B cell (primary cell): ENCODE results near the gene GABRB2. TPM values are rescaled to one million over a fixed set of nuclear protein-coding genes. Genes with fewer than 3 reads are reported as not detected.

ENCODE experiments used
- ATAC-seq: fragments of 200-7000 bp; cut with Tn5 transposase; one replicate; pipeline ENCODE4 v1.10.0; 2021; ENCODE audit warnings: low read depth, mild to moderate bottlenecking, moderate number of reproducible peaks, moderate library complexity
- CTCF ChIA-PET: fragments of 350-600 bp; sonication (Branson Sonifier 250); formaldehyde crosslinking; loops from one replicate; lab custom pipeline; 2021; ENCODE audit warnings: antibody characterized with exemption, inconsistent platforms; lab: Charles Lee
- POLR2A ChIA-PET: fragments of 350-600 bp; sonication (Branson Sonifier 250); formaldehyde crosslinking; loops from one replicate; lab custom pipeline; 2021; ENCODE audit warnings: antibody characterized with exemption; lab: Charles Lee
- DNase-seq: peaks from one replicate; pipeline ENCODE4 v3.0.0; 2013
- H2AFZ ChIP-seq: 2 replicates; pipeline ENCODE4 v1.6.1; 2012; ENCODE audit warnings: mild to moderate bottlenecking, low read depth, low read length; ENCODE audit not compliant: insufficient read depth, poor library complexity, severe bottlenecking
- H3K27ac ChIP-seq, 2 donors: 1 replicate in 1 of 2; 2 replicates in 1 of 2; pipeline ENCODE4 v1.5.1; 2012 to 2013; ENCODE audit warnings: low read length in 2 of 2, mild to moderate bottlenecking in 2 of 2, moderate library complexity in 1 of 2
- H3K27me3 ChIP-seq, 4 experiments: fragments of 200-600 bp in 1 of 4; sonication (generic) in 1 of 4; replicated peaks in 1 of 4; 1 replicate in 2 of 4; 2 replicates in 2 of 4; pipeline versions ENCODE4 v1.6.1 to v1.7.0; 2013 to 2016; ENCODE audit warnings: low read length in 3 of 4, mild to moderate bottlenecking in 2 of 4, mixed read lengths in 1 of 4, moderate library complexity in 1 of 4; ENCODE audit not compliant: insufficient read depth in 4 of 4, control insufficient read depth in 3 of 4; ENCODE audit errors: control extremely low read depth in 1 of 4
- H3K36me3 ChIP-seq, 2 experiments: replicated peaks in 1 of 2; 1 replicate in 1 of 2; 2 replicates in 1 of 2; pipeline versions ENCODE4 v1.6.1 to v1.7.1; 2013; ENCODE audit warnings: low read length in 1 of 2; ENCODE audit not compliant: insufficient read depth in 2 of 2, control insufficient read depth in 1 of 2; ENCODE audit errors: control extremely low read depth in 1 of 2, extremely low read depth in 1 of 2
- H3K4me1 ChIP-seq, 2 donors: fragments of 200-600 bp in 1 of 2; sonication (generic) in 1 of 2; 1 replicate in 1 of 2; 2 replicates in 1 of 2; pipeline versions ENCODE4 v1.5.1 to v1.6.1; 2013 to 2017; ENCODE audit warnings: low read length in 2 of 2; ENCODE audit not compliant: control insufficient read depth in 2 of 2, insufficient read depth in 2 of 2
- H3K4me2 ChIP-seq: replicated peaks from 2 replicates; pipeline ENCODE3; 2012; ENCODE audit warnings: mild to moderate bottlenecking, low read depth, low read length; ENCODE audit not compliant: poor library complexity, severe bottlenecking
- H3K4me3 ChIP-seq, 5 experiments: fragments of 200-600 bp in 1 of 5; sonication (generic) in 1 of 5; 1 replicate in 3 of 5; 2 replicates in 2 of 5; pipeline versions ENCODE4 v1.5.1 to v1.7.0; 2011 to 2016; ENCODE audit warnings: low read length in 4 of 5, mild to moderate bottlenecking in 4 of 5, low read depth in 2 of 5, control low read depth in 1 of 5, moderate library complexity in 1 of 5; ENCODE audit not compliant: insufficient read depth in 1 of 5; ENCODE audit errors: control extremely low read depth in 1 of 5, extremely low read depth in 1 of 5
- H3K79me2 ChIP-seq: fragments of 200-600 bp; sonication (generic); one replicate; pipeline ENCODE4 v1.6.0; 2016; ENCODE audit warnings: low read length; ENCODE audit not compliant: control insufficient read depth, insufficient read depth
- H3K9ac ChIP-seq: fragments of 200-600 bp; sonication (generic); 2 replicates; pipeline ENCODE4 v1.6.1; 2017; ENCODE audit warnings: mild to moderate bottlenecking, low read length, moderate library complexity
- H3K9me3 ChIP-seq, 3 donors: one replicate each; pipeline versions ENCODE4 v1.6.1 to v1.7.1; 2013; ENCODE audit warnings: low read length in 2 of 3; ENCODE audit not compliant: control insufficient read depth in 2 of 3, insufficient read depth in 1 of 3; ENCODE audit errors: control extremely low read depth in 1 of 3
- H4K20me1 ChIP-seq: 2 replicates; pipeline ENCODE4 v1.6.0; 2012; ENCODE audit warnings: mild to moderate bottlenecking, low read length; ENCODE audit not compliant: insufficient read depth, control insufficient read depth, poor library complexity, severe bottlenecking
- H3K27ac Mint-ChIP-seq: one replicate; pipeline ENCODE4 v1.8.0; 2021; ENCODE audit warnings: mixed read lengths
- H3K27me3 Mint-ChIP-seq: one replicate; pipeline ENCODE4 v1.8.0; 2021; ENCODE audit warnings: mixed read lengths
- H3K4me1 Mint-ChIP-seq: one replicate; pipeline ENCODE4 v1.8.0; 2021; ENCODE audit warnings: mixed read lengths
- H3K4me3 Mint-ChIP-seq: one replicate; pipeline ENCODE4 v1.8.0; 2021; ENCODE audit warnings: mixed read lengths
- H3K9me3 Mint-ChIP-seq: one replicate; pipeline ENCODE4 v1.8.0; 2022; ENCODE audit warnings: mixed read lengths; ENCODE audit not compliant: insufficient read depth
- CTCF ChIP-seq: fragments of 200-600 bp; IDR thresholded peaks from one replicate; pipeline ENCODE4 v1.8.0; 2022; ENCODE audit warnings: antibody characterized with exemption, mild to moderate bottlenecking
- EZH2 ChIP-seq: IDR thresholded peaks from 2 replicates; pipeline ENCODE4 v1.6.1; 2012; ENCODE audit warnings: borderline replicate concordance, low read depth, mild to moderate bottlenecking, moderate library complexity, low read length; ENCODE audit not compliant: insufficient read depth, poor library complexity, severe bottlenecking
- WGBS: methylation state at CpG from one replicate; pipeline ENCODE4 v1.1.5; 2013; ENCODE audit warnings: missing lambda C conversion rate; ENCODE audit not compliant: insufficient coverage; 5-methylcytosine and 5-hydroxymethylcytosine counted together
- intact Hi-C: fragments of 100-400 bp; cut with micrococcal nuclease; formaldehyde crosslinking; loops from one replicate; pipeline ENCODE4 v1.10.0; 2022
- polyA plus RNA-seq: library from polyadenylated mRNA; depleted of rRNA; stranded (reverse); fragments of >200 nt; gene quantifications from 2 replicates; pipeline ENCODE4 v1.2.3, GENCODE V29; 2012
- total RNA-seq, 2 donors: library from RNA; stranded (reverse); fragments of 120-200 nt in 1 of 2; gene quantifications; 1 replicate in 1 of 2; 2 replicates in 1 of 2; pipeline versions ENCODE4 v1.2.3 to v1.2.4, GENCODE V29; 2013 to 2022

The GABRB2 gene
- total and polyA plus RNA-seq, 2 donors (not counting 1 experiment from before 2014, with no cell fraction given) = 0.15 to 0.16 TPM

DNA sequence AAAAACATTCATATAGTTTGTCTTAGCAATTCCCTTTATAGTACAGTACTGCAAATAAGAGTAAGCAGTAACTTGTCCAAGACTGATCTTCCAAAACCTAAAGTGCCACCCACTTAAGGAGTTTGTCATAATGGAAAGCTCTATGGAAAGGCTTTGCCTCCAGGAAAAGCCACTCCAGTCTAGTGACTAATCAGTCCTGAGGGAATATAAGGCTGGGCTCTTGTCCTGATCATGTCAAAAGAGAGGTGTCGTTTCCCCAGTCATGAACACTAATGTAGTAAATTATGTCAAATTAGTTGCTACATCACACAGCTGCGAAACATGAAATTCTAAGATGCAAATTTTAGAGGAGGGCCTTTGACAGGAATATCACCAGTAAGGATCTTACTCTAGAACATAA is 271.6 kb downstream of the GABRB2 start:
- ATAC-seq (no peak), DNase-seq (no peak)
- Histone ChIP-seq H3K9me3 (no peaks in the 10 kb centered on the region), H3K36me3 (no peaks in the 10 kb centered on the region), H3K27ac (no peak overlapping the region), H3K4me2 (no peak overlapping the region), H3K4me1 (no peaks in the 10 kb centered on the region), H3K9ac (no peak overlapping the region), H3K27me3 (no peaks in the 10 kb centered on the region), H3K4me3 (no peak overlapping the region), H4K20me1 (no peaks in the 10 kb centered on the region), H3K79me2 (no peaks in the 10 kb centered on the region), H2AFZ (no peak overlapping the region)
- WGBS = no CpG with 5 or more reads among the region's 2 CpGs
- no peak overlapping the region for H3K27ac Mint-ChIP-seq
- TF ChIP-seq CTCF = no peak
- no peak for TF ChIP-seq EZH2
- no peaks in the 10 kb centered on the region for H3K27me3 Mint-ChIP-seq
- H3K9me3 Mint-ChIP-seq = peaks cover 2% of the 10 kb centered on the region
- CTCF ChIA-PET = no interaction called here
- H3K4me1 Mint-ChIP-seq = no peaks in the 10 kb centered on the region
- POLR2A ChIA-PET = no interaction called here
- no peak overlapping the region for H3K4me3 Mint-ChIP-seq
- intact Hi-C loops = no loop called here

GRCh38 chr5:161273410-161273809 is 273.1 kb downstream of the GABRB2 start:
- H3K9me3 Mint-ChIP-seq = peaks cover 6% of the 10 kb centered on the region
- intact Hi-C loops = no loop called here
- Histone ChIP-seq H3K9ac (no peak overlapping the region), H3K9me3 (no peaks in the 10 kb centered on the region), H4K20me1 (no peaks in the 10 kb centered on the region), H3K4me1 (no peaks in the 10 kb centered on the region), H3K4me2 (no peak overlapping the region), H3K27ac (no peak overlapping the region), H3K27me3 (no peaks in the 10 kb centered on the region), H3K79me2 (no peaks in the 10 kb centered on the region), H2AFZ (no peak overlapping the region), H3K4me3 (no peak overlapping the region), H3K36me3 (no peaks in the 10 kb centered on the region)
- DNase-seq (no peak), ATAC-seq (no peak)
- no peaks in the 10 kb centered on the region for H3K4me1 Mint-ChIP-seq
- no peak overlapping the region for H3K27ac Mint-ChIP-seq
- no peak overlapping the region for H3K4me3 Mint-ChIP-seq
- no peaks in the 10 kb centered on the region for H3K27me3 Mint-ChIP-seq
- TF ChIP-seq CTCF = no peak
- TF ChIP-seq EZH2 = no peak
- CTCF ChIA-PET = no interaction called here
- POLR2A ChIA-PET = no interaction called here
